Measurements from ENCODE around the gene TEX51.

GRCh38 chr2:126874961-126875360 lies 23.7 kb upstream of the TEX51 start:
- no peak for TF ChIP-seq CTCF (conservative IDR thresholded peaks at IDR 0.05; ENCODE audit: low read length)
- TF ChIP-seq EZH2phosphoT487 (IDR thresholded peaks at IDR 0.05; ENCODE audit: borderline replicate concordance, low read depth, low read length): no peak

Measured in OCI-LY7 (cell line).